Activated T-helper 17 cell treated with anti-CD3 and anti-CD28 coated beads, Interleukin-2, amount 50 U/mL, for 72 hours (primary cell): ENCODE results near the gene CAMK2A. TPM values are rescaled to one million over a fixed set of nuclear protein-coding genes. Genes with fewer than 3 reads are reported as not detected.

ENCODE experiments used
- ATAC-seq: fragments of 150-1000 bp; cut with Tn5 transposase; replicated peaks from 2 replicates; pipeline ENCODE4 v1.10.0; 2021; ENCODE audit warnings: mild to moderate bottlenecking, moderate library complexity
- H3K27ac Mint-ChIP-seq: one replicate; pipeline ENCODE4 v1.8.0; 2022; ENCODE audit warnings: mixed read lengths
- H3K27me3 Mint-ChIP-seq: one replicate; pipeline ENCODE4 v1.8.0; 2022; ENCODE audit warnings: mixed read lengths
- H3K36me3 Mint-ChIP-seq: one replicate; pipeline ENCODE4 v1.8.0; 2022; ENCODE audit warnings: low read depth, mild to moderate bottlenecking, mixed read lengths
- H3K4me1 Mint-ChIP-seq: one replicate; pipeline ENCODE4 v1.8.0; 2022; ENCODE audit warnings: mixed read lengths
- H3K4me3 Mint-ChIP-seq: one replicate; pipeline ENCODE4 v1.8.0; 2022; ENCODE audit warnings: mild to moderate bottlenecking, mixed read lengths
- H3K9me3 Mint-ChIP-seq: one replicate; pipeline ENCODE4 v1.8.0; 2022; ENCODE audit warnings: mixed read lengths
- total RNA-seq, 2 donors: library from RNA; stranded (reverse); gene quantifications; one replicate each; pipeline ENCODE4 v1.2.3, GENCODE V29; 2022

Gene CAMK2A
- total RNA-seq, 2 donors from 2014 or later = not detected

DNA sequence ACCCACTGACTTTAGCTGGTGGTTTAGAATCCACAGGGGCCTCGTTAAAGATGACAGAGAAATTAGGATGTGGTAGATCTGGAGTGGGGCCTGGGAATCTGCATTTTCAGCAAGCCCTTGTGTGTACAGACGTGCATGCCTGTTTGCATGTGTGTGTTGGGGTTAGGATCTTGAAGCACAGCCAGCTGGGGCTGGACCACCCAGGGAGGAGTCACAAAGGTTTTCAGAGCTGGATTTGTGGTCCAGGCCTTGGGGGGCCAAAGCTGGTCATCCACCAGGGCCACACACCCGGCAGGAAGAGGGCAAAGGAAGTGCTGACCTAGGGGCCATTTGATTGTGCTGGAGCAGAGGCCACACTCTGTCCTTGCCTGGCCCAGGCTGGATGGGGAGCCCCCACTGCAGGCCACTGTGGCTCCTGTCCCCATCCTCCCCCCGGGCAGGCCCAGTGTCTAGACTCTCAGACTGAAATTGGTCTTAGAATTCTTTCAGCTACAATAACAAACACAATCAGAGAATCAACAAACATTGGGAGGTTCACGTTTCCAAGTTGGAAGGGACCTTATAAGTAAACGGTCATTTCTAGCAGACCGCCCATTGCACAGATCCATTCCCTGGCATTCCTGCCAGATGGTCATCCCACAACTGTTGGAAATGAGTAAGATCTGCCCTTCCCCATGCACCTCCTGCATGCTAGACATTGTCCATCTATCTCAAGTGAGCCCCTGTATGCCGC, 112.7 kb downstream of the CAMK2A start:
- H3K9me3 Mint-ChIP-seq = no peaks in the 10 kb centered on the region
- H3K27me3 Mint-ChIP-seq = peaks cover 28% of the 10 kb centered on the region
- H3K4me3 Mint-ChIP-seq = no peak overlapping the region
- ATAC-seq = no peak
- no peaks in the 10 kb centered on the region for H3K4me1 Mint-ChIP-seq
- no peaks in the 10 kb centered on the region for H3K36me3 Mint-ChIP-seq
- no peak overlapping the region for H3K27ac Mint-ChIP-seq

GRCh38 chr5:150175536-150175935, 114.0 kb downstream of the CAMK2A start:
- no peaks in the 10 kb centered on the region for H3K36me3 Mint-ChIP-seq
- H3K9me3 Mint-ChIP-seq = no peaks in the 10 kb centered on the region
- H3K4me1 Mint-ChIP-seq = no peaks in the 10 kb centered on the region
- no peak overlapping the region for H3K27ac Mint-ChIP-seq
- no peak overlapping the region for H3K4me3 Mint-ChIP-seq
- no peak for ATAC-seq
- H3K27me3 Mint-ChIP-seq = peaks cover 28% of the 10 kb centered on the region

DNA sequence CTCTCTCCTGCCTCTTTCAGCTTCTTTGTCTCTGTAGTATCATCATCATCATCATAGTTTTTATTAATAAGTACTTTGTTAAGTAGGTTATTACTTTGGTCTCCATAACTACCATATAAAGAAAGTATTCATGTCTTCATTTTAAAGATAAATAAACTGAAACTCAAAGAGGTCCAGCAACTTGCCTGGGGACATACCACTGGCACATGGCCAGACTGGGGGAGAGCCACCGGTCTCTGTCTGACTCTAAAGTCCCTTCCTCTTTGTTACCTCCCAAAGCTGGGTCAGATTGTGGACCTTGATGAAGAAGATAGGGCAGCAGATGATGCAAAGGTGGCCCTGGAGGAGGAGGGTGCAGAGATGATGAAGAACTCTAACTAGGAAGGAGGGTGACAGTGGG, 114.5 kb downstream of the CAMK2A start:
- ATAC-seq = no peak
- Mint-ChIP-seq H3K4me1 (no peaks in the 10 kb centered on the region), H3K27ac (no peak overlapping the region), H3K4me3 (no peak overlapping the region), H3K36me3 (no peaks in the 10 kb centered on the region), H3K9me3 (no peaks in the 10 kb centered on the region), H3K27me3 (peaks cover 31% of the 10 kb centered on the region)

DNA sequence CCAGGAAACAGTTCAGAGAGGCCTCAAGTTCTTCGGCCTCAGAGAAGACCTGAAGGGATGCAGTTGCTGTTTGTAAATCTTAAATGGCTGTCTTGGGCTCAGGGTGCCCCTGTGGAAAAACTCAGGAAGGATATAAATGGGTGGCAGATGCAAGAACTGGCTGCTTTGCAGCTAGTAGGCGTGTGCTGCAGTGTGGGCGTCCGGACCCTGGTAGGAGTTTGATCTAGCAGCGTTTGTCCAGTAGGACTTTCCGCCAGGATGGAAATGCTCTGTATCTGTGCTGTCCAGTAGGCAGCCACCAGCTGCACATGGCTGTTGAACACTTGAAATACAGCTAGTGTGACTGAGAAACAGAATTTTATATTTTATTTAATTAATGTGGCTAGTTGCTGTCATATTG, 115.3 kb downstream of the CAMK2A start:
- H3K4me3 Mint-ChIP-seq = no peak overlapping the region
- ATAC-seq = no peak
- no peaks in the 10 kb centered on the region for H3K36me3 Mint-ChIP-seq
- no peaks in the 10 kb centered on the region for H3K4me1 Mint-ChIP-seq
- no peaks in the 10 kb centered on the region for H3K9me3 Mint-ChIP-seq
- H3K27ac Mint-ChIP-seq = no peak overlapping the region
- peaks cover 34% of the 10 kb centered on the region for H3K27me3 Mint-ChIP-seq

GRCh38 chr5:150173161-150173560, 116.4 kb downstream of the CAMK2A start:
- H3K4me3 Mint-ChIP-seq = no peak overlapping the region
- ATAC-seq = no peak
- H3K27me3 Mint-ChIP-seq = peaks cover 38% of the 10 kb centered on the region
- no peaks in the 10 kb centered on the region for H3K9me3 Mint-ChIP-seq
- H3K27ac Mint-ChIP-seq = no peak overlapping the region
- H3K4me1 Mint-ChIP-seq = no peaks in the 10 kb centered on the region
- H3K36me3 Mint-ChIP-seq = no peaks in the 10 kb centered on the region

GRCh38 chr5:150172556-150172955, 117.0 kb downstream of the CAMK2A start:
- no peak for ATAC-seq

DNA sequence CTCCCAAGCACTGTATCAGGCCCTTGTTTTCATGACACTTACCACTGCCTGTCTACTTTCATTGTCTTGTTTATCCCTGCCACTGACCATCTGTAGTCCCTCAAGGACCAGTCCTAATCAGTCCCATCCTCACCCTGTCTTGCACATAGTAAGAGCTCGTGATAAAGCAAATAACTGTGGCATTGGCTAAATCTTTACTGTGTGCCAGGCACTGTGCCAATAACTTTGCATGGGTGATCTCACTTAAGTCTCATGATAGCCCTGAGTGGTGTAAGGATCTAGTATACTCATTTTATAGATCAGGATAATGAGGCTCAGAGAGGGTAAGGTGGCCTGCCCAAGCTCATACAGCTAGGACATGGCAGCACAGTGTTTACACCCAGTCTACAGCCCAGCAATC, 117.4 kb downstream of the CAMK2A start:
- ATAC-seq = no peak
- H3K4me3 Mint-ChIP-seq = no peak overlapping the region
- H3K36me3 Mint-ChIP-seq = no peaks in the 10 kb centered on the region
- no peaks in the 10 kb centered on the region for H3K9me3 Mint-ChIP-seq
- H3K4me1 Mint-ChIP-seq = no peaks in the 10 kb centered on the region
- H3K27me3 Mint-ChIP-seq = peaks cover 43% of the 10 kb centered on the region
- H3K27ac Mint-ChIP-seq = no peak overlapping the region

More at GRCh38 chr5:150172556-150172955, 117.0 kb downstream of the CAMK2A start:
- Mint-ChIP-seq H3K27me3 (peaks cover 41% of the 10 kb centered on the region), H3K4me3 (no peak overlapping the region), H3K4me1 (no peaks in the 10 kb centered on the region), H3K9me3 (no peaks in the 10 kb centered on the region), H3K27ac (no peak overlapping the region), H3K36me3 (no peaks in the 10 kb centered on the region)

Other genes starting within 250 kb of the CAMK2A start
- 1 to 10 TPM in 1 of 2 donors, under 1 TPM in 1; 0.87 to 2.8 TPM for gene CSF1R, start 203.2 kb downstream of the CAMK2A start, total RNA-seq
- under 1 TPM; 0.26 to 0.76 TPM for gene PDGFRB, start 133.9 kb downstream of the CAMK2A start, total RNA-seq
- not detected for gene CDX1, start 123.0 kb downstream of the CAMK2A start, total RNA-seq
- not detected for gene SLC6A7, start 99.7 kb downstream of the CAMK2A start, total RNA-seq
- gene ARSI, start 13.1 kb upstream of the CAMK2A start, total RNA-seq = not detected
- 100 to 1,000 TPM in 1 of 2 donors, 10 to 100 TPM in 1; 55.3 to 117 TPM for gene TCOF1, start 67.9 kb upstream of the CAMK2A start, total RNA-seq
- gene CD74, start 123.1 kb upstream of the CAMK2A start, total RNA-seq = 100 to 1,000 TPM; 265 to 629 TPM
- gene RPS14, start 160.0 kb upstream of the CAMK2A start, total RNA-seq = 1,000 to 10,000 TPM; 2,772 to 2,939 TPM
- 1 to 10 TPM in 1 of 2 donors, under 1 TPM in 1; 0.48 to 1.8 TPM for gene NDST1, start 218.4 kb upstream of the CAMK2A start, total RNA-seq